GM06990 (cell line): ENCODE measurements around the gene KIF18A.

Source experiments
- DNase-seq: peaks from one replicate; pipeline ENCODE4 v3.0.0-alpha.2; 2011; ENCODE audit not compliant: insufficient read length; ENCODE audit errors: extremely low read depth
- H3K27me3 ChIP-seq: replicated peaks from 2 replicates; pipeline ENCODE4 v1.6.0; 2011; ENCODE audit warnings: low read length; ENCODE audit not compliant: control insufficient read depth, insufficient read depth
- H3K36me3 ChIP-seq: 2 replicates; pipeline ENCODE4 v1.5.1; 2011; ENCODE audit warnings: low read length; ENCODE audit not compliant: control insufficient read depth, insufficient read depth
- H3K4me3 ChIP-seq: replicated peaks from 2 replicates; pipeline ENCODE4 v1.5.1; 2011; ENCODE audit warnings: low read depth, mild to moderate bottlenecking, control low read depth, low read length
- CTCF ChIP-seq: IDR thresholded peaks from 2 replicates; pipeline ENCODE4 v1.5.1; 2011; ENCODE audit warnings: low read length, control low read depth, mild to moderate bottlenecking, inconsistent platforms; ENCODE audit not compliant: insufficient read depth, poor library complexity, severe bottlenecking

KIF18A gene

GRCh38 chr11:28133146-28133545 is 25.2 kb upstream of the KIF18A start:
- DNase-seq, result no peak
- no peaks in the 10 kb centered on the region for H3K27me3 ChIP-seq
- no peak for TF ChIP-seq CTCF

GRCh38 chr11:28132548-28132947 is 24.6 kb upstream of the KIF18A start:
- Histone ChIP-seq H3K4me3 (no peak overlapping the region), H3K27me3 (no peaks in the 10 kb centered on the region), H3K36me3 (no peaks in the 10 kb centered on the region)
- TF ChIP-seq CTCF, result no peak
- DNase-seq, result no peak

More at GRCh38 chr11:28133146-28133545, 25.2 kb upstream of the KIF18A start:
- Histone ChIP-seq H3K36me3 (no peaks in the 10 kb centered on the region), H3K4me3 (no peak overlapping the region)

- Histone ChIP-seq H3K4me3 (no peak overlapping the region), H3K27me3 (no peaks in the 10 kb centered on the region), H3K36me3 (no peaks in the 10 kb centered on the region)
- no peak for DNase-seq
- TF ChIP-seq CTCF, result no peak
These were observed 15.2 kb upstream of the KIF18A start for GRCh38 chr11:28123151-28123581.

- Histone ChIP-seq H3K36me3 (no peaks in the 10 kb centered on the region), H3K27me3 (no peaks in the 10 kb centered on the region), H3K4me3 (no peak overlapping the region)
- no peak for DNase-seq
- TF ChIP-seq CTCF, result no peak
These were observed 9.8 kb upstream of the KIF18A start for GRCh38 chr11:28117712-28118111.

- H3K36me3 ChIP-seq, result no peaks in the 10 kb centered on the region
- DNase-seq, result no peak
- H3K4me3 ChIP-seq, result no peak overlapping the region
- TF ChIP-seq CTCF, result no peak
- no peaks in the 10 kb centered on the region for H3K27me3 ChIP-seq
These were observed 6.8 kb upstream of the KIF18A start for GRCh38 chr11:28114731-28115130.

- TF ChIP-seq CTCF, result no peak
- DNase-seq, result no peak
- H3K4me3 ChIP-seq, result no peak overlapping the region
- no peaks in the 10 kb centered on the region for H3K36me3 ChIP-seq
- no peaks in the 10 kb centered on the region for H3K27me3 ChIP-seq
These were observed 6.2 kb upstream of the KIF18A start for GRCh38 chr11:28114116-28114515.
